ENCODE results near the gene WDR86. TPM values are rescaled to one million over a fixed set of nuclear protein-coding genes. Genes with fewer than 3 reads are reported as not detected.

The WDR86 gene
- total RNA-seq, 1 donor = 1.1 TPM

DNA sequence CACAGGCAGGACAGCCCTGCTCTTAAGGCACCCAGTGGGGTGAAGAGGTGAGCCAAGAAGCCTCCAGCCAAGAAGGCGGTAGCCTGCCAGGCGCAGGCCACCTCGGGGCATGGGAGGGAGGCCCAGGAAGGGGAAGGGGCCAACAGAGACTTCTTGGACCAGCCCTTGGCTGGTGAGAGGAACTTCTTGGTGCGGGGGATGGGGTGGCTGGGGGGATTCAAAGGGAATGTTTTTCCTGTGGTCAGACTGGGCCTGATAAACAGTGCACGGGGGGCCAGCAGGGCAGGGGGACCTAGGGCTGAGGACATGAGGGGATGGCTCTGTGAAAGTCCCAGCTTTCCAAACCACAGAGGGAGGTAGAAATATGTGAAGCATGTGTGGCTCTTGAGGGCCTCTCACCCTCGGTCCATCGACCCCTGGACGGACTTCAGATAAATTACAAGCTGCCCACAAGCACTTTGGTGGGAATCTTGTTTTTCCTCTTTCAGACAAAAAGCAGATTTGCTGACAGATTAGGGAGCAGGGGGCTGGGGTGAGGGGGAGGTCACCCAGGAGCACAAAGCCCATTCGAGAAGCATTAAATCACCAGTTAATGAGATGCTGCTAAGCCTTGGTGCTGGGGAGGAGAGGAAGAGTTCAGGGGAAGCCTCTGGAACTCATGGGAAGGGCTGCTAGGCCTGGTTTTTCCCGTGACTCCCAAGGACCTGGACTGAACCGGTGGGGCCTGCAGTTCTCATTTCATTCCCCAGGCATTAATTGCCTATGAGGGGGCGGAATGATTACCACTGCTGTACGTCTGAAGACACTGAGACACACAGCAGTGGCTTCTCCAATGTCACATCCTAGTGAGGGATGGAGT, 18.8 kb upstream of the WDR86 start:
- DNase-seq (ENCODE audit: low read depth in 2 of 3, low spot score in 2 of 3) = no peak

- no peak for DNase-seq (ENCODE audit: low read depth in 2 of 3, low spot score in 2 of 3)
These were observed 18.0 kb upstream of the WDR86 start for GRCh38 chr7:151427705-151428377.

GRCh38 chr7:151426904-151427704, 17.3 kb upstream of the WDR86 start:
- DNase-seq (ENCODE audit: low read depth in 2 of 3, low spot score in 2 of 3) = no peak

DNA sequence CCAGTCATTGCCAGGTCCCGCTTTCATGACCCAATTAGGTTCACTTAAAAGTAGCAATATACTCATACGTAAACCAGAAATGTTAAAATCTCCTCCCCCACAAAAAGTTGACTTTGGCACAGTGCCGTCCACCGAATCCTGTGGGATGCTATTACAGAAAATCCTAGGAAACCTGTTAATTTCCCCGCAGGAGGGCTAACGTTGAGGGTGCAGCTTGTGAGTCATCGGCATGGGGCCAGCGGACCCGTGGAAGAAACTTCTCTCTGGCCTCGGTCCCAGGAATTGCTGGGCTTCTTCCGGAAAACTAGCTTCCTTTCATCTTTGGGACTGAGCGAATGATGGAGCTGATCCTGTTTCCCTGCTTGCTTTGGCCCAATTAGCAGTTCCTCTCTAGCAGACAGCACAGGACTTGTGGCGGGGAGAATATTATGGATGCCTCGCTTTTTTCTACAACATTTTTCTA, 16.6 kb upstream of the WDR86 start:
- DNase-seq (ENCODE audit: low read depth in 2 of 3, low spot score in 2 of 3) = no peak

GRCh38 chr7:151425670-151426440, 16.0 kb upstream of the WDR86 start:
- no peak for DNase-seq (ENCODE audit: low read depth in 2 of 3, low spot score in 2 of 3)

DNA sequence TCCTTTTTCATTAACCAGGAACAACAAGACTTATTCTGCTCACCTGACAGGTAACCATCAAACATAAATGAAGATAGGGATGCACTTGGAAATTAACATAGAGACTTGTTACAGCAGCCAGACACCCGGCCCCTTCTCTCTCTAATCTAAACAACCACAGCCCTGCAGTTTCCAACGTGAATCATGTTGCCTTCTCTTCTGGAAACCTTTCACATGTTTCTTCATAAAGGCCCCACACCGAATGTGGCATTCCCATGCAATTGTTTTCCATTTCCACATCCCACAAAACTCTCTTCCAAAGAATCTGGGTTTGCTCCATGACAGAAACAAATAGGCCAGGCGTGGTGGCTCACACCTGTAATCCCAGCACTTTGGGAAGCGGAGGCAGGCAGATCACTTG, 15.0 kb upstream of the WDR86 start:
- DNase-seq (ENCODE audit: low read depth in 2 of 3, low spot score in 2 of 3) = no peak

GRCh38 chr7:151423936-151424335, 14.1 kb upstream of the WDR86 start:
- DNase-seq (ENCODE audit: low read depth in 2 of 3, low spot score in 2 of 3) = no peak

DNA sequence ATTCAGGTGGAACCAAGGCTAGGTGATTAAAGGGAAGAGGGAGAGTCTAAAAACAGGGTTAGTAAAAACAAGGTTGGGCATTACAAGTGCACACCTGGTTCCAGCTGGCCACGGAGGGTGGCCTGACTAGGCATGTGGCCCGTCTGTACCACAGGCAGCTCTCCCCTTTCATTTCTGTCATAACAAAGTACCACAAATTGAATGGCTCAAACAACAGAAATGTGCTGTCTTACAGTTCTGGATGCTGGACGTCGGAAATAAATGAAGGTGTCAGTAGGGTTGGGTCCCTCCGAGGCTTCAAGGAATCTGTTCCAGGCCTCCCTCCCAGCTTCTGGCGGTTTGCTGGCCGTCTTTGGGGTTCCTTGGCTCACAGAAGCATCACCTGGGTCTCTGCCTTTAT, 13.4 kb upstream of the WDR86 start:
- DNase-seq (ENCODE audit: low read depth in 2 of 3, low spot score in 2 of 3) = no peak

- DNase-seq (ENCODE audit: low read depth in 2 of 3, low spot score in 2 of 3) = no peak
These were observed 12.4 kb upstream of the WDR86 start for GRCh38 chr7:151422212-151422611.

DNA sequence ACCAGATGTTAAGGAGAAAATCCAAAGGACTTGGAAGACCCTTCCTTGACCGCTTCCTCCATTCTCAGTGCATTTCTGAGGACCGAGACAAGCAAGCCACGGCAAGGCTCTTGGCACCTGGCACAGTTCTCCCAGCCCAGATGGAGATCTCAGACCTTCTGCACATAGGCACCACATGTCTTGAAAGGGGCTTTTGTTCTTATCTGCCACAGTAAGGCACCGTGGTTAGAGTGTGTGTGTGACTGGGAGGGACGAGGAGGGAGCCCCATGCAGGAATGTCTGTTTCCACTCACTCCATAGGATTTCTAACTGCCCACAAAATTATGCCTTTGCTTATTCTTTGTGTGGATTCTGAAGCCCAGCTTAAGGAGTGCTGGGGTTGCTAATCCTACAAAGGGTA, 10.3 kb upstream of the WDR86 start:
- DNase-seq (ENCODE audit: low read depth in 2 of 3, low spot score in 2 of 3) = no peak

DNA sequence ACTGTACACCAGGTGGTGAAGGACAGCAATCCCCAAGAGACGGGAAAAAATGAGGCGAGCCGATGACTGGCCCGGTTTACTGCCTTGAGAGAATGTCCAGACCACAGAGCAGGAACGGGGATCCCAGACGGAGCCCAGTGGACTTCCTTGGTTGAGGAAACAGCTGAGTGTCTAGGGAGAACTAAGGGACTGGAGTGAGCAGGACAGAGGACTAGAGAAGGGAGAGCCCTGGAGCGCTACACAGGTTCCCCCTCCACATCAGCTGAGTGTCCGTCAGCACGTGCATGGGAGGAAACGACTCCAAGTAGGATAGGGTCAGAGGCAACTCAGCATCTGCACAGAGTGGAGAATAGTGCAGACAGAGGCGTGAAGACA, 7.1 kb upstream of the WDR86 start:
- DNase-seq (ENCODE audit: low read depth in 2 of 3, low spot score in 2 of 3) = no peak

- DNase-seq (ENCODE audit: low read depth in 2 of 3, low spot score in 2 of 3) = no peak
These were observed 6.5 kb upstream of the WDR86 start for GRCh38 chr7:151416112-151416940.

DNA sequence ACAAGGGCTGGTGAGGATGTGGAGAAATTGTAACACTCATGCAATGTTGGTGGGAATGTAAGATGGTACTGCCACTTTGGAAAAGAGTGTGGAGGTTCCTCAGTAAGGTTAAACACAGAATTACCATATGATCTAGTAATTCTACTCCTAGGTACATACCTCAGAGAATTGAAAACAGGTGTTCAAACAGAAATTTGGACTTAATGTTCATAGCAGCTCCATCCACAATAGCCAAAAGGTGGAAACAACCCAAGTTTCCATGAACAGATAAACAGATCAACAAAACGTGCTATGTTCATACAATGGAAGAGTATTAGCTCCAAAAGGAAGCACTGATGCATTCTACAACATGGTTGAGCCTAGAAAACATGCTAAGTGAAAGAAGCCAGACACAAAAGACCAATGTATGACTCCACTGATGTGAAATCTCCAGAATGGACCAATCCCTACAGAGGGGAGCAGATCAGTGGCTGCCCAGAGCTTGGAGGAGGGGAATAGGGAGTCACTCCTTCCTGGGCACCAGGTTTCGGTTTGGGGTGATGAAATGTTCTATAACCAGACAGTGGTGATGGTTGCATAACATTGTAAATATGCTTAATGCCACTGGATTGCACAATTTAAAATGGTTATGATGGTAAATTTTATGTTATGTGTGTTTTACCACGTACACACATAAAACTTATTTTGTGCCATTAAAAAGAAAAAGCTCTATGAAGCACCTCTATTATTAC, 5.7 kb upstream of the WDR86 start:
- no peak for DNase-seq (ENCODE audit: low read depth in 2 of 3, low spot score in 2 of 3)

DNA sequence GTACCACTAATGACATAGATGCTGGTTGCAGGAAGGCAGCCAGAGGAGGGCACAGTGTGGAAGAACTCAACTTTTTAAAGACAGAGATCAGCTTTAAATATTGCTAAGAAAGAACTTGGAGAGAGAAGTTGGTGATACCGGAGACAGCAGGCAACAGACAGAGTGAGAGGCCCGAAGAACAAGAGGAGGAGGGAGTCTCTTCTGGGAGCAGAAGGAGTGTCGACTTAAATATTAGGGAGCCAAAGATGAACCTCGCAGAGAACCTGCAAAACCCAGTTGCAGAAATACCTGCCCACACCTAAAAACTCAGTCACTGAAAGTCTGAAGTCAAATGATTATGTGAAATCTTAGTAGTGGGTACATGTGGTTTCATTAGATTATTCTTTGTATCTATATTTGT, 3.4 kb upstream of the WDR86 start:
- no peak for DNase-seq (ENCODE audit: low read depth in 2 of 3, low spot score in 2 of 3)

DNA sequence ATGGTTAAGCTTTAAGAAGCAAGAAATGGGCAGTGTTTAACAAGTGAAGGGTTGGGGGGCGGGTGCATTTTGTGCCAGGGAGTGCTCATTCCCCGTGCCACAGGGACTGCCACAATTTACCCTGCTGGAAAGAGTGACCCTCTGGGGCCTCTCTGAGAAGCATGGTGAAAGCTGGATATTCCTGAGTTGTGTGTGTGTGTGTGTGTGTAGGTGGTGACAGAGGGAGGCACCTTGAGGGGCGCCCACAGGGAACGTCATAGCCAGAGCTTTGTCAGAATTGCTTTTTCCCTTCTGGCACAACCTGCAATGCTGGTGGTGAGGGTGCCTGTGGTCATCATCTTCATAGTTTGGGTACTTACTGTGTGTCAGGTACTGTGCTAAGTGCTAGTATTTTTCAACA, 2.5 kb upstream of the WDR86 start:
- no peak for DNase-seq (ENCODE audit: low read depth in 2 of 3, low spot score in 2 of 3)

GRCh38 chr7:151411551-151411950, 1.7 kb upstream of the WDR86 start:
- DNase-seq (ENCODE audit: low read depth in 2 of 3, low spot score in 2 of 3) = peak in 2 of 3 donors; percentile 71 to 80

GRCh38 chr7:151410405-151411390, 860 bp upstream of the WDR86 start:
- DNase-seq (ENCODE audit: low read depth in 2 of 3, low spot score in 2 of 3) = no peak

All from hematopoietic multipotent progenitor cell (in vitro differentiated cells).